Neural cell (in vitro differentiated cells): ENCODE data around the gene POLA2. TPM values are rescaled to one million over a fixed set of nuclear protein-coding genes. Genes with fewer than 3 reads are reported as not detected.

ENCODE experiments used
- H2AFZ ChIP-seq: fragments of 200-600, 300-800 bp; sonication (generic), shearing (Covaris generic); 2 replicates; pipeline ENCODE4 v1.6.0; 2014; ENCODE audit warnings: low read depth, mild to moderate bottlenecking, antibody characterized with exemption, low read length, moderate library complexity
- H3F3A ChIP-seq: fragments of 200-600 bp; shearing (Covaris generic); 2 replicates; pipeline ENCODE4 v1.6.1; 2016; ENCODE audit warnings: mild to moderate bottlenecking, moderate library complexity, mixed read lengths, antibody characterized with exemption, low read length; ENCODE audit not compliant: insufficient read depth, poor library complexity, severe bottlenecking
- H3K27ac ChIP-seq: fragments of 200-600, 300-800 bp; sonication (generic), shearing (Covaris generic); 2 replicates; pipeline ENCODE4 v1.5.1; 2014; ENCODE audit warnings: mild to moderate bottlenecking, low read length, moderate library complexity
- H3K27me3 ChIP-seq: fragments of 300-800, 200-600 bp; sonication (generic), shearing (Covaris generic); 2 replicates; pipeline ENCODE4 v1.6.0; 2014; ENCODE audit warnings: mild to moderate bottlenecking, low read depth, low read length, moderate library complexity; ENCODE audit not compliant: insufficient read depth
- H3K36me3 ChIP-seq: fragments of 300-800, 200-600 bp; sonication (generic), shearing (Covaris generic); 2 replicates; pipeline ENCODE4 v1.5.1; 2014; ENCODE audit warnings: mild to moderate bottlenecking, antibody characterized with exemption, low read length, moderate library complexity; ENCODE audit not compliant: insufficient read depth
- H3K4me2 ChIP-seq: fragments of 300-800, 200-600 bp; sonication (generic), shearing (Covaris generic); 2 replicates; pipeline ENCODE4 v1.6.0; 2014; ENCODE audit warnings: mild to moderate bottlenecking, low read length
- H3K4me3 ChIP-seq: fragments of 300-800, 200-600 bp; sonication (generic), shearing (Covaris generic); 2 replicates; pipeline ENCODE4 v1.5.1; 2014; ENCODE audit warnings: mild to moderate bottlenecking, low read length, moderate library complexity
- H3K79me2 ChIP-seq: fragments of 200-600 bp; shearing (Covaris generic); replicated peaks from 2 replicates; pipeline ENCODE4 v1.6.0; 2014; ENCODE audit warnings: mild to moderate bottlenecking, low read length, moderate library complexity; ENCODE audit not compliant: insufficient read depth
- H3K9ac ChIP-seq: fragments of 300-800, 200-600 bp; sonication (generic), shearing (Covaris generic); 2 replicates; pipeline ENCODE4 v1.6.1; 2016; ENCODE audit warnings: mild to moderate bottlenecking, low read length, mixed read lengths
- H3K9me2 ChIP-seq: fragments of 200-600 bp; shearing (Covaris generic); 2 replicates; pipeline ENCODE4 v1.6.1; 2016; ENCODE audit warnings: mild to moderate bottlenecking, low read length, mixed read lengths; ENCODE audit not compliant: insufficient read depth
- H3K9me3 ChIP-seq: fragments of 200-600, 300-800 bp; sonication (generic), shearing (Covaris generic); 2 replicates; pipeline ENCODE4 v1.6.1; 2016; ENCODE audit warnings: mild to moderate bottlenecking, mixed run types, low read length, moderate library complexity, mixed read lengths
- H4K20me1 ChIP-seq: fragments of 200-600 bp; shearing (Covaris generic); 2 replicates; pipeline ENCODE4 v1.6.1; 2016; ENCODE audit warnings: mild to moderate bottlenecking, mixed run types; ENCODE audit not compliant: insufficient read depth
- CTCF ChIP-seq: fragments of 450-650 bp; IDR thresholded peaks from 2 replicates; pipeline ENCODE4 v1.5.1; 2014; ENCODE audit warnings: antibody characterized with exemption, mild to moderate bottlenecking, moderate library complexity; ENCODE audit not compliant: poor library complexity, severe bottlenecking
- EP300 ChIP-seq: fragments of 450-650 bp; conservative IDR thresholded peaks from 2 replicates; pipeline ENCODE4 v1.6.1; 2014; ENCODE audit warnings: antibody characterized with exemption, mild to moderate bottlenecking, moderate library complexity; ENCODE audit not compliant: poor library complexity, severe bottlenecking
- EZH2 ChIP-seq: fragments of 200-600, 300-800 bp; shearing (Covaris generic), sonication (generic); IDR thresholded peaks from 2 replicates; pipeline ENCODE4 v1.6.1; 2014; ENCODE audit warnings: antibody characterized with exemption, low read length, borderline replicate concordance, mild to moderate bottlenecking; ENCODE audit not compliant: insufficient read depth, poor library complexity, severe bottlenecking
- MXI1 ChIP-seq: fragments of 450-650 bp; conservative IDR thresholded peaks from 2 replicates; pipeline ENCODE4 v1.6.1; 2014; ENCODE audit warnings: antibody characterized with exemption, mild to moderate bottlenecking; ENCODE audit not compliant: poor library complexity, severe bottlenecking
- POLR2AphosphoS5 ChIP-seq: IDR thresholded peaks from 2 replicates; pipeline ENCODE4 v1.6.1; 2012
- RAD21 ChIP-seq: fragments of 450-650 bp; conservative IDR thresholded peaks from 2 replicates; pipeline ENCODE4 v1.6.1; 2014; ENCODE audit warnings: antibody characterized with exemption, mild to moderate bottlenecking, moderate library complexity
- REST ChIP-seq: IDR thresholded peaks from 2 replicates; pipeline ENCODE4 v1.6.1; 2012; ENCODE audit warnings: borderline replicate concordance
- SMC3 ChIP-seq: fragments of 450-650 bp; conservative IDR thresholded peaks from 2 replicates; pipeline ENCODE4 v1.6.1; 2014; ENCODE audit warnings: antibody characterized with exemption, mild to moderate bottlenecking, moderate library complexity; ENCODE audit not compliant: poor library complexity
- TAF1 ChIP-seq: IDR thresholded peaks from 2 replicates; pipeline ENCODE4 v1.6.1; 2012; ENCODE audit warnings: low read depth
- polyA plus RNA-seq: library from polyadenylated mRNA; depleted of rRNA; stranded (reverse); fragments of >200 nt; gene quantifications from 2 replicates; pipeline ENCODE4 v1.2.3, GENCODE V29; 2014

POLA2 gene
- polyA plus RNA-seq, 1 donor from 2014 or later, result 4.3 TPM

DNA sequence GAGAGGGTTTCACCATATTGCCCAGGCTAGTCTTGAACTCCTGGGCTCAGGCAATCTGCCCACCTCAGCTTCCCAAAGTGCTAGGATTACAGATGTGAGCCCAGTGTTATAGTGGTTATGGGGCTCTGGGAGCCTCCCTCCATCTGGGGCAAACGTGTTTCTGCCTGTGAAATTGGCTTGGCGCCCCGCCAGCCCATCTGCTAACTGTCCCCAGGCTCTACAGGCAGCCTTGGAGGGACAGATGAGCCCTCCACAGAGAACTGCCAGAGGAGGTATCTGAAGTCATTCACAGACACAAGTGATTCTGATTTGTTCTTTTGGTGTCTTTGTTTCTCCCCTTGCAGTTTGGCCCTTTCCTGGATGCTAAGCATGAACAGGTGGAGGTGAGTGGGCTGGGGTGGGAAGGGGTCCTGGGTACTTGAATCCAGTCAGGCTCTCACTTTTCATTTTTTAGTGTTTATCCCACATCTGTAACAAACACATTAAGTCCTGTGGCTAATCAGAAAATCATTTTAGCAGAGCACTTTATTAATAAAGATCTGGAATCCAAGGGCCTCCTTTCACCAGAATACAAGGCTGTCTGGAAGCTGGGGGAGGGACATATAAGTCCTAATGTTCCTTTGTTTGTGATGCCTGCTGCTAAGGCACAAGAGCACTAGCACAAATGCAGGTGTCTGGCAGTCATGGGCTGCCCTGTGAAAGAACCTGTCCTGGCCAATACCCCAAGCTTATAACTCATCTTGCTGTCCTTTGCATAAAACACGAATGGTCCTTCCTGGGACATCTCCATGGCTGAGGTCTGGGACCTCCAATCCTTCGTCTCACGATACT is 27.2 kb downstream of the POLA2 start:
- no peak overlapping the region for H3K4me2 ChIP-seq

DNA sequence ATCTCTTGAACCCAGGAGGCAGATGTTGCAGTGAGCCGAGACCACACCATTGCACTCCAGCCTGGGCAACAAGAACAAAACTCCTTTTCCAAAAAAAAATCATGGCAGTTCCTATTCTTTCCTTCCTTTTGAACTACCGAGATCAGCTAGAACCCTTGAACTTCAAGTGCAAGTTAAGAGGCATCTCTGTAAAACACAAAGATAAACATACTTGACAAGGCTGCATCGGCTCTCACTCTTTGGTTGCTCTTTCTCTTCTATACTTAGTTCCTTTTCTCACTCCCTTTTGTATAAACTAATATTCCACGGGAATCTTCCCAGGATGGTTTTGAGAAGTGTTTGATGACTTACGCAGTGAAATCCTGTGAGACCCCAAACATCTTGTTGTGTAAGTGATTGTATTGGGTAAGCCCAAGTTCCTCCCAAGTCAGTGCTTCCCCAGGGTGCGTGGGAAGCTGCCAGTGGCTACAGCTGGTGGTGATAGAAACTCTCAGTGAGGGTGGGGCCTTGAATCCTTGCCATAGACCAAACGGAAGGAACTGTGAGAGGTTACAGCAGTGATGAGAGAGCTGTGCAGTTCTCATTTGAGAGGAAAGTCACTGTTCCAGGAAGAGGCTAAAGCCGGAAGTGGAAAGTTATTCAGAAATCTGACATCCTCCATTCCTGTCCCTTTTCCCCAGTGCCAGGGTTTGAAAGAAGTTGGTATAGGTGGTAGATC is 28.8 kb downstream of the POLA2 start:
- Histone ChIP-seq H2AFZ (no peak overlapping the region), H3K9me3 (no peaks in the 10 kb centered on the region), H3K27ac (no peak overlapping the region), H3K4me3 (no peak overlapping the region), H3K9me2 (no peaks in the 10 kb centered on the region), H3K4me2 (no peak overlapping the region), H3K36me3 (no peaks in the 10 kb centered on the region), H3K27me3 (no peaks in the 10 kb centered on the region), H4K20me1 (no peaks in the 10 kb centered on the region), H3F3A (no peaks in the 10 kb centered on the region), H3K79me2 (no peaks in the 10 kb centered on the region), H3K9ac (no peak overlapping the region)
- TF ChIP-seq SMC3 (no peak), TAF1 (no peak), EP300 (no peak), EZH2 (no peak)

More for the DNA sequence above, 27.2 kb downstream of the POLA2 start:
- Histone ChIP-seq H3K36me3 (no peaks in the 10 kb centered on the region), H3F3A (no peaks in the 10 kb centered on the region), H3K9me2 (no peaks in the 10 kb centered on the region), H3K27ac (no peak overlapping the region), H3K79me2 (no peaks in the 10 kb centered on the region), H2AFZ (no peak overlapping the region), H3K4me3 (no peak overlapping the region), H3K27me3 (no peaks in the 10 kb centered on the region), H3K9ac (no peak overlapping the region), H4K20me1 (no peaks in the 10 kb centered on the region), H3K9me3 (no peaks in the 10 kb centered on the region)
- TF ChIP-seq RAD21 (no peak), CTCF (no peak)

DNA sequence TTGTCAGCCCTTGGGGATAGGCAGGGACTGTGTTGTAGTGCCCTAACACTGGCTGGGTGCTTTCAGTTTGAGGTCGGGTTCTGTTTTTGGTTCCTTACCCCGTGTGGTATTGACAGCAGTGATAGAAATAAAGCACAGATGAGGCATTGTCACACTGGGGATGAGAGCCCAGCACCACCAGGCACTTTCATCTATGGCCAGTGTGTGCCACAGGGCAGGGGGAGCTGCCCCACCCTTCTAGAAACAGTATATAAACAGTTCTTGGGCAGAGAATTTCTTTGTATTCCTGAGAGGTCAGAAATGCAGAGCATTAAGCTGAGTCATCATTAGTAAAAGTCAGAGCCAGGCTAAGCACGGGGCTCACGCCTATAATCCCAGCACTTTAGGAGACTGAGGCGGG is 29.9 kb downstream of the POLA2 start:
- TF ChIP-seq CTCF (no peak), POLR2AphosphoS5 (no peak), SMC3 (no peak), EZH2 (no peak), TAF1 (no peak), EP300 (no peak), MXI1 (no peak), REST (no peak), RAD21 (no peak)
- Histone ChIP-seq H3K79me2 (no peaks in the 10 kb centered on the region), H3K9ac (no peak overlapping the region), H3K4me3 (no peak overlapping the region), H4K20me1 (no peaks in the 10 kb centered on the region), H3K4me2 (no peak overlapping the region), H3K36me3 (peaks cover 5% of the 10 kb centered on the region), H3K27ac (no peak overlapping the region), H3K9me2 (no peaks in the 10 kb centered on the region), H2AFZ (no peak overlapping the region), H3F3A (no peaks in the 10 kb centered on the region), H3K27me3 (no peaks in the 10 kb centered on the region), H3K9me3 (no peaks in the 10 kb centered on the region)
